Epithelial cell of esophagus (primary cell): ENCODE results near the gene NTSR2.

ENCODE experiments used
- DNase-seq: peaks from one replicate; pipeline ENCODE4 v3.0.0; 2010; ENCODE audit warnings: low read depth
- H3K4me3 ChIP-seq: 2 replicates; pipeline ENCODE4 v1.5.1; 2011; ENCODE audit warnings: mild to moderate bottlenecking, low read length, control low read depth
- CTCF ChIP-seq: IDR thresholded peaks from 2 replicates; pipeline ENCODE4 v1.5.1; 2011; ENCODE audit warnings: low read depth, mild to moderate bottlenecking, low read length, control low read depth, inconsistent platforms; ENCODE audit not compliant: insufficient read depth; ENCODE audit errors: missing control alignments

NTSR2 gene

DNA sequence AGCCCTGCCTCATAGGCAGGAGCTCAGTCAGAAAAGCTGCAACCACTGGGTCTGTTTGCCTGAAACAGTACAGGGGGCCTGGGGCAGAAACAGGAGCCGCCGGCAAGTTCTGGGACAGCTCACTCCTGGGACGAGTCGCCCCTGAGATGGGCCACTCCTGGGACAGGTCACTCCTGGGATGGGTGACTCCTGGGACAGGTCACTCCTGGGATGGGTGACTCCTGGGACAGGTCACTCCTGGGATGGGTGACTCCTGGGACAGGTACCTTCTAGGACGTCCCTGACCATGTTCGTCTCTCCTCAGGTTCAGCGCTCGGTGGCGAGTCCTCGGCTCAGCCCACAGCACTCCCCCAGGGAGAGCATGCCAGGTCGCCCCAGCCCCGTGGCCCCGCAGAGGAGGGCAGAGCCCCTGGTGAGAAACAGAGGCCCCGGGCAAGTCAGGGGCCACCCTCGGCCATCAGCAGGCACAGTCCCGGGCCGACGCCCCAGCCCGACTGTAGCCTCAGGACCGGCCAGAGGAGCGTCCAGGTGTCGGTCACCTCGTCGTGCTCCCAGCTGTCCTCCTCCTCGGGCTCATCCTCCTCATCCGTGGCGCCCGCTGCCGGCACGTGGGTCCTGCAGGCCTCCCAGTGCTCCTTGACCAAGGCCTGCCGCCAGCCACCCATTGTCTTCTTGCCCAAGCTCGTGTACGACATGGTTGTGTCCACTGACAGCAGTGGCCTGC, 51.8 kb downstream of the NTSR2 start:
- DNase-seq: no peak
- H3K4me3 ChIP-seq: no peak overlapping the region
- no peak for TF ChIP-seq CTCF

GRCh38 chr2:11617527-11617926, 52.5 kb downstream of the NTSR2 start:
- no peak for DNase-seq
- TF ChIP-seq CTCF: no peak
- H3K4me3 ChIP-seq: no peak overlapping the region

DNA sequence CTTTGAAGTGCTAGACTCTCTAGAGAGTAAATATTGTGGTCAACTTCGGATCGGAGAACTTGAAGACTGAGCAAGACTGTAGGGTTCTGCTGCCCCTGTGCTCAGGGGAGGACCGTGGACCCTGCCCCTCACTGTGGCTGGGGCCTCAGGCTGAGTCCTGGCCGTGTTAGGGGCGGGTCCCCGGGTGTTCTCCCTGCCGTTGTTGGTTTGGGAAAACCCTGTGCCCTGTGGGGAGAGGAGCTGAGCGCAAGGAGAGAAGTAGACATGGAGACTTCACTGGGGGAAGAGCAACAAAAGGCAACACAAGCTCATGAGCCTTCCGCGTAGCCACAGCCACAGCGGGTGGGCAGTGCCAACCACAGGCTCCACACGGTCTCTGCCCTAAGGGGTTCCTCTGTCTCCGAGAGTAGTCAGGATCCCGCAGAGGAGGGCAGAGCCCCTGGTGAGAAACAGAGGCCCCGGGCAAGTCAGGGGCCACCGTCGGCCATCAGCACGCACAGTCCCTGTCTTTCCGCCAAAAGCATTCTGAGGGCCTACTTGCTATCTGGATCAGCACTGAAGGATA, 53.1 kb downstream of the NTSR2 start:
- TF ChIP-seq CTCF: no peak
- DNase-seq: no peak
- H3K4me3 ChIP-seq: no peak overlapping the region

DNA sequence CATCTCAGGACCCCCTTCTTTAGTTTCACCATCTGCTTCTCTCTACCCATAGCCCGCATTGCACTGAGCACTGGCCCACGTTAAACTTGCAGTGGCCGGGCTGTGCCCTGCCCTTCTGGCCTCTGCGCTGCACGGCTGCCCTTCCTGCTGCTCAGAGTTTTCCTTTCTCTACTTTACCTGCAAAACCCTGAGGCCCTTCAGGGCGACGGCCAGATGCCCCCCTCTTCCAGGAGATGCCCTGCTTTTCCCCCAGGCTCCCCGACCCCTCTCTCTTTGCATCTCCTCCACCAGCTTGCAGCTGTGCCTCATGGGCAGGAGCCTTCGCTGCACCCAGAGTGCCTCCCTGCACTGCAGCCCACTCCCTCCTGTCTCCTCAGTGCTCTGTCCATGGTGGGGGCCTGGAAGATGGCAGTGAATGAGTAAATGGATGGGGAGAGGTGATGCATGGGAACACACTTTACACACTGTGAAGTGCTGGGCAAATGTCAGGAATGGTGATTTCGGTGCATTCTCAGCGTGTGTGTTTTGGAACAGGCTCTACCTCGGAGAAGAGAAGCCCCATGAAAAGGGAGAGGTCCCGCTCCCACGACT, 53.8 kb downstream of the NTSR2 start:
- H3K4me3 ChIP-seq: no peak overlapping the region
- TF ChIP-seq CTCF: no peak
- DNase-seq: no peak

DNA sequence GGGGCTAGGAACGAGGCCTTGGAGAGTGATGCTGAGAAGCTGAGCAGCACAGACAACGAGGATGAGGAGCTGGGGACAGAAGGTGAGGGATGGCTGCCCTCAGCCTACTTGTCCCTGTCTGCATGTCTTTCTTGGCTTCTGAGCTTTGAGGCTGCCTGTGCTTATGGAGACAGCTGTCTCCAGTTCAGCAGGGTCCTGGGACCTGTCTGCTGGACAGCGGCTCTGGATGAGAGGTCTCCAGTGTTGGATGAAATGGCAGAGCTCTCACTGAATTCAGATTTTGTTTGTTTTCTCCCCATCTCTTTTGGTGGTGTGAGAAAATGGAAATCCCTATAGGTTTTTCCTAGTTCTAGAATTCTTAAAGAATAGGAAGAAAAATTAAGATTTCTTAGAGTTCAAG, 54.8 kb downstream of the NTSR2 start:
- DNase-seq: no peak
- TF ChIP-seq CTCF: no peak
- no peak overlapping the region for H3K4me3 ChIP-seq

GRCh38 chr2:11613297-11613696, 56.7 kb downstream of the NTSR2 start:
- no peak for TF ChIP-seq CTCF
- H3K4me3 ChIP-seq: no peak overlapping the region
- DNase-seq: no peak
